Activated CD8-positive, alpha-beta memory T cell treated with anti-CD3 and anti-CD28 coated beads, Interleukin-2, amount 50 U/mL, for 1 hour (primary cell): Measurements from ENCODE around the gene NBPF3.

Source experiments
- DNase-seq: peaks from one replicate; pipeline ENCODE4 v3.0.0-alpha.2; 2020; ENCODE audit errors: extremely low read depth

Gene NBPF3

GRCh38 chr1:21494196-21494595 lies 54.3 kb downstream of the NBPF3 start:
- no peak for DNase-seq

- no peak for DNase-seq
Observed at GRCh38 chr1:21495225-21495820, 55.4 kb downstream of the NBPF3 start.

- DNase-seq, result no peak
Observed at GRCh38 chr1:21496063-21496462, 56.1 kb downstream of the NBPF3 start.

GRCh38 chr1:21496886-21497285 lies 56.9 kb downstream of the NBPF3 start:
- no peak for DNase-seq

- DNase-seq, result no peak
Observed at GRCh38 chr1:21497466-21498061, 57.6 kb downstream of the NBPF3 start.

GRCh38 chr1:21499283-21499950 lies 59.5 kb downstream of the NBPF3 start:
- no peak for DNase-seq

- DNase-seq, result no peak
Observed at GRCh38 chr1:21503706-21504377, 63.9 kb downstream of the NBPF3 start.

GRCh38 chr1:21506804-21507203 lies 66.9 kb downstream of the NBPF3 start:
- DNase-seq, result no peak

GRCh38 chr1:21507511-21508270 lies 67.8 kb downstream of the NBPF3 start:
- no peak for DNase-seq

GRCh38 chr1:21508580-21509350 lies 68.8 kb downstream of the NBPF3 start:
- DNase-seq, result no peak

- DNase-seq, result no peak
Observed at GRCh38 chr1:21509351-21510112, 69.6 kb downstream of the NBPF3 start, which contains the start of gene ALPL. Gene ALPL (plus strand): TSS chr1:21509423. CDS start chr1:21554082, 44,659 bp downstream.

- no peak for DNase-seq
Observed at GRCh38 chr1:21510113-21510493, 70.2 kb downstream of the NBPF3 start.

GRCh38 chr1:21510885-21511578 lies 71.1 kb downstream of the NBPF3 start:
- no peak for DNase-seq

GRCh38 chr1:21511579-21512522 lies 71.9 kb downstream of the NBPF3 start:
- DNase-seq, result no peak

- no peak for DNase-seq
Observed at GRCh38 chr1:21514245-21514644, 74.3 kb downstream of the NBPF3 start.

- DNase-seq, result no peak
Observed at GRCh38 chr1:21517161-21517589, 77.2 kb downstream of the NBPF3 start.

- DNase-seq, result no peak
Observed at GRCh38 chr1:21517660-21518480, 77.9 kb downstream of the NBPF3 start.
